ENCODE measurements around the gene HDAC11. TPM values are rescaled to one million over a fixed set of nuclear protein-coding genes. Genes with fewer than 3 reads are reported as not detected.

The HDAC11 gene
- polyA plus RNA-seq, 3 donors from 2014 or later: 5.3 to 8.2 (median 5.4) TPM

- no peak overlapping the region for H3K27ac Mint-ChIP-seq
- H3K27me3 Mint-ChIP-seq (ENCODE audit: low read depth in 3 of 3): no peaks in the 10 kb centered on the region
- no peaks in the 10 kb centered on the region for H3K36me3 Mint-ChIP-seq
- no peak for DNase-seq
- H3K4me3 Mint-ChIP-seq: no peak overlapping the region
- peaks cover 0 to 4% of the 10 kb centered on the region in 2 donors for H3K4me1 Mint-ChIP-seq
- H3K9me3 Mint-ChIP-seq: no peaks in the 10 kb centered on the region
These were observed 20.9 kb downstream of the HDAC11 start for GRCh38 chr3:13501056-13501455.

- Mint-ChIP-seq H3K27ac (no peak overlapping the region), H3K27me3 (ENCODE audit: low read depth in 3 of 3) (no peaks in the 10 kb centered on the region), H3K4me1 (no peaks in the 10 kb centered on the region), H3K36me3 (no peaks in the 10 kb centered on the region), H3K9me3 (no peaks in the 10 kb centered on the region), H3K4me3 (no peak overlapping the region)
- no peak for DNase-seq
These were observed 21.4 kb downstream of the HDAC11 start for GRCh38 chr3:13501521-13501920.

GRCh38 chr3:13501958-13502790 is 22.1 kb downstream of the HDAC11 start:
- H3K27ac Mint-ChIP-seq: no peak overlapping the region
- H3K4me3 Mint-ChIP-seq: no peak overlapping the region
- no peaks in the 10 kb centered on the region for H3K9me3 Mint-ChIP-seq
- H3K36me3 Mint-ChIP-seq: no peaks in the 10 kb centered on the region
- no peak for DNase-seq
- no peaks in the 10 kb centered on the region for H3K4me1 Mint-ChIP-seq
- H3K27me3 Mint-ChIP-seq (ENCODE audit: low read depth in 3 of 3): no peaks in the 10 kb centered on the region

GRCh38 chr3:13502791-13503060 is 22.6 kb downstream of the HDAC11 start:
- no peaks in the 10 kb centered on the region for H3K27me3 Mint-ChIP-seq (ENCODE audit: low read depth in 3 of 3)
- H3K4me3 Mint-ChIP-seq: no peak overlapping the region
- no peaks in the 10 kb centered on the region for H3K9me3 Mint-ChIP-seq
- DNase-seq: no peak
- H3K36me3 Mint-ChIP-seq: no peaks in the 10 kb centered on the region
- no peak overlapping the region for H3K27ac Mint-ChIP-seq
- no peaks in the 10 kb centered on the region for H3K4me1 Mint-ChIP-seq

GRCh38 chr3:13504161-13504831 is 24.2 kb downstream of the HDAC11 start:
- Mint-ChIP-seq H3K36me3 (no peaks in the 10 kb centered on the region), H3K4me1 (no peaks in the 10 kb centered on the region), H3K27me3 (ENCODE audit: low read depth in 3 of 3) (no peaks in the 10 kb centered on the region), H3K4me3 (no peak overlapping the region), H3K27ac (no peak overlapping the region), H3K9me3 (no peaks in the 10 kb centered on the region)
- DNase-seq: no peak

GRCh38 chr3:13505147-13506130 is 25.3 kb downstream of the HDAC11 start:
- Mint-ChIP-seq H3K27me3 (ENCODE audit: low read depth in 3 of 3) (no peaks in the 10 kb centered on the region), H3K9me3 (no peaks in the 10 kb centered on the region), H3K36me3 (no peaks in the 10 kb centered on the region), H3K4me1 (no peaks in the 10 kb centered on the region), H3K4me3 (no peak overlapping the region), H3K27ac (no peak overlapping the region)
- no peak for DNase-seq

GRCh38 chr3:13506239-13506638 is 26.1 kb downstream of the HDAC11 start:
- H3K9me3 Mint-ChIP-seq: no peaks in the 10 kb centered on the region
- H3K4me3 Mint-ChIP-seq: no peak overlapping the region
- H3K4me1 Mint-ChIP-seq: no peaks in the 10 kb centered on the region
- no peaks in the 10 kb centered on the region for H3K36me3 Mint-ChIP-seq
- H3K27ac Mint-ChIP-seq: no peak overlapping the region
- no peak for DNase-seq
- H3K27me3 Mint-ChIP-seq (ENCODE audit: low read depth in 3 of 3): peaks cover 0 to 3% (median 0%) of the 10 kb centered on the region in 3 donors

- no peak overlapping the region for H3K4me3 Mint-ChIP-seq
- H3K9me3 Mint-ChIP-seq: no peaks in the 10 kb centered on the region
- H3K36me3 Mint-ChIP-seq: no peaks in the 10 kb centered on the region
- H3K27ac Mint-ChIP-seq: no peak overlapping the region
- H3K27me3 Mint-ChIP-seq (ENCODE audit: low read depth in 3 of 3): peaks cover 0 to 3% (median 0%) of the 10 kb centered on the region in 3 donors
- no peak for DNase-seq
- no peaks in the 10 kb centered on the region for H3K4me1 Mint-ChIP-seq
These were observed 26.6 kb downstream of the HDAC11 start for GRCh38 chr3:13506680-13507079.

- no peak for DNase-seq
- Mint-ChIP-seq H3K4me3 (no peak overlapping the region), H3K4me1 (no peaks in the 10 kb centered on the region), H3K27ac (no peak overlapping the region), H3K9me3 (no peaks in the 10 kb centered on the region), H3K36me3 (no peaks in the 10 kb centered on the region), H3K27me3 (ENCODE audit: low read depth in 3 of 3) (peaks cover 0 to 3% (median 0%) of the 10 kb centered on the region in 3 donors)
These were observed 27.1 kb downstream of the HDAC11 start for GRCh38 chr3:13507247-13507569.

GRCh38 chr3:13507570-13508339 is 27.6 kb downstream of the HDAC11 start:
- H3K27ac Mint-ChIP-seq: no peak overlapping the region
- H3K4me1 Mint-ChIP-seq: no peaks in the 10 kb centered on the region
- peaks cover 0 to 3% (median 0%) of the 10 kb centered on the region in 3 donors for H3K27me3 Mint-ChIP-seq (ENCODE audit: low read depth in 3 of 3)
- H3K9me3 Mint-ChIP-seq: no peaks in the 10 kb centered on the region
- H3K36me3 Mint-ChIP-seq: no peaks in the 10 kb centered on the region
- no peak for DNase-seq
- no peak overlapping the region for H3K4me3 Mint-ChIP-seq

- no peaks in the 10 kb centered on the region for H3K9me3 Mint-ChIP-seq
- no peak overlapping the region for H3K4me3 Mint-ChIP-seq
- peaks cover 0 to 3% (median 0%) of the 10 kb centered on the region in 3 donors for H3K27me3 Mint-ChIP-seq (ENCODE audit: low read depth in 3 of 3)
- no peak overlapping the region for H3K27ac Mint-ChIP-seq
- DNase-seq: no peak
- H3K4me1 Mint-ChIP-seq: no peaks in the 10 kb centered on the region
- H3K36me3 Mint-ChIP-seq: no peaks in the 10 kb centered on the region
These were observed 28.4 kb downstream of the HDAC11 start for GRCh38 chr3:13508496-13508895.

GRCh38 chr3:13509059-13509815 is 29.1 kb downstream of the HDAC11 start:
- no peak for DNase-seq
- Mint-ChIP-seq H3K9me3 (no peaks in the 10 kb centered on the region), H3K4me3 (no peak overlapping the region), H3K27me3 (ENCODE audit: low read depth in 3 of 3) (peaks cover 0 to 3% (median 0%) of the 10 kb centered on the region in 3 donors), H3K36me3 (no peaks in the 10 kb centered on the region), H3K4me1 (no peaks in the 10 kb centered on the region), H3K27ac (no peak overlapping the region)

GRCh38 chr3:13509816-13510192 is 29.7 kb downstream of the HDAC11 start:
- Mint-ChIP-seq H3K4me1 (no peaks in the 10 kb centered on the region), H3K9me3 (no peaks in the 10 kb centered on the region), H3K4me3 (no peak overlapping the region), H3K27ac (no peak overlapping the region), H3K36me3 (no peaks in the 10 kb centered on the region), H3K27me3 (ENCODE audit: low read depth in 3 of 3) (peaks cover 0 to 3% (median 0%) of the 10 kb centered on the region in 3 donors)
- no peak for DNase-seq

Measured in immature natural killer cell (primary cell).